ENCODE measurements around the gene CYP4F8. TPM values are rescaled to one million over a fixed set of nuclear protein-coding genes. Genes with fewer than 3 reads are reported as not detected.

The CYP4F8 gene
- total and polyA plus RNA-seq, 9 of the 15 experiments (the other 6 are each of a cell fraction or from before 2014, with no cell fraction given) = not detected

DNA sequence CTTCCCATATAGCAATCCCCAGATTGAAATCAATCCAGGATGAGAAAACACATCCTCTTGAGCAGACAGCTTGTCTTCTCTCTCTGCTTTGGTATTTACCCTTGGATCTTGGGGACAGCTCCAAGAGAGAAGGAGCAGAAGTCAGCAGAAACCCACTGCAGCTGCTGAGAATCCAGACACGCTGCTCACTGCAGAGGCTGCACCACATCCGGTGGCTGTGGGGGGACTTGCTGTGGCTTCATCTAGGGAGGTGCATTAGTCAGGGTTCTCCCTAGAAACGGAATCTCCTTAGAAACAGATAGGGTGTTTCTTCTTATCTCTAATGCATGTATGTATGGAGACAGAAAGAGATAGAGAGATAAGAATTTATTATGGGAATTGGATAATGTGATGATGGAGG, 60.5 kb downstream of the CYP4F8 start:
- no peak overlapping the region for H3K4me2 ChIP-seq (ENCODE audit: insufficient read depth, low read length)
- intact Hi-C loops (cut with micrococcal nuclease) = no loop called here
- no peaks in the 10 kb centered on the region for H3K79me2 ChIP-seq (ENCODE audit: control insufficient read depth, insufficient read depth, low read length)
- TF ChIP-seq CC2D1A (IDR thresholded peaks at IDR 0.05) = no peak
- no peak for TF ChIP-seq PML (IDR thresholded peaks at IDR 0.05; ENCODE audit: low read length)
- TF ChIP-seq, protein P1, sequence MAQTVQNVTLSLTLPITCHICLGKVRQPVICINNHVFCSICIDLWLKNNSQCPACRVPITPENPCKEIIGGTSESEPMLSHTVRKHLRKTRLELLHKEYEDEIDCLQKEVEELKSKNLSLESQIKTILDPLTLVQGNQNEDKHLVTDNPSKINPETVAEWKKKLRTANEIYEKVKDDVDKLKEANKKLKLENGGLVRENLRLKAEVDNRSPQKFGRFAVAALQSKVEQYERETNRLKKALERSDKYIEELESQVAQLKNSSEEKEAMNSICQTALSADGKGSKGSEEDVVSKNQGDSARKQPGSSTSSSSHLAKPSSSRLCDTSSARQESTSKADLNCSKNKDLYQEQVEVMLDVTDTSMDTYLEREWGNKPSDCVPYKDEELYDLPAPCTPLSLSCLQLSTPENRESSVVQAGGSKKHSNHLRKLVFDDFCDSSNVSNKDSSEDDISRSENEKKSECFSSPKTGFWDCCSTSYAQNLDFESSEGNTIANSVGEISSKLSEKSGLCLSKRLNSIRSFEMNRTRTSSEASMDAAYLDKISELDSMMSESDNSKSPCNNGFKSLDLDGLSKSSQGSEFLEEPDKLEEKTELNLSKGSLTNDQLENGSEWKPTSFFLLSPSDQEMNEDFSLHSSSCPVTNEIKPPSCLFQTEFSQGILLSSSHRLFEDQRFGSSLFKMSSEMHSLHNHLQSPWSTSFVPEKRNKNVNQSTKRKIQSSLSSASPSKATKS (CRISPR knock-in tag; IDR thresholded peaks at IDR 0.05) = no peak
- TF ChIP-seq, protein P2, sequence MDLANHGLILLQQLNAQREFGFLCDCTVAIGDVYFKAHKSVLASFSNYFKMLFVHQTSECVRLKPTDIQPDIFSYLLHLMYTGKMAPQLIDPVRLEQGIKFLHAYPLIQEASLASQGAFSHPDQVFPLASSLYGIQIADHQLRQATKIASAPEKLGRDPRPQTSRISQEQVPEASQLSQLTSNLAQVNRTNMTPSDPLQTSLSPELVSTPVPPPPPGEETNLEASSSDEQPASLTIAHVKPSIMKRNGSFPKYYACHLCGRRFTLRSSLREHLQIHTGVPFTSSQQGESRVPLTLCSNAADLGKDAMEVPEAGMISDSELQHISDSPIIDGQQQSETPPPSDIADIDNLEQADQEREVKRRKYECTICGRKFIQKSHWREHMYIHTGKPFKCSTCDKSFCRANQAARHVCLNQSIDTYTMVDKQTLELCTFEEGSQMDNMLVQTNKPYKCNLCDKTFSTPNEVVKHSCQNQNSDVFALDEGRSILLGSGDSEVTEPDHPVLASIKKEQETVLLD (IDR thresholded peaks at IDR 0.05) = no peak
- no peak for TF ChIP-seq TBL1XR1 (IDR thresholded peaks at IDR 0.05; ENCODE audit: low read length in 2 of 2)
- no peak for TF ChIP-seq SMARCC2 (IDR thresholded peaks at IDR 0.05; ENCODE audit: low read depth)
- no peak for TF ChIP-seq ZNF146 (CRISPR knock-in tag; IDR thresholded peaks at IDR 0.05; ENCODE audit: unreplicated experiment)
- TF ChIP-seq ZNF12 (CRISPR knock-in tag; IDR thresholded peaks at IDR 0.05) = no peak
- TF ChIP-seq ZNF224 (CRISPR knock-in tag; IDR thresholded peaks at IDR 0.05) = no peak
- TF ChIP-seq, protein P3, sequence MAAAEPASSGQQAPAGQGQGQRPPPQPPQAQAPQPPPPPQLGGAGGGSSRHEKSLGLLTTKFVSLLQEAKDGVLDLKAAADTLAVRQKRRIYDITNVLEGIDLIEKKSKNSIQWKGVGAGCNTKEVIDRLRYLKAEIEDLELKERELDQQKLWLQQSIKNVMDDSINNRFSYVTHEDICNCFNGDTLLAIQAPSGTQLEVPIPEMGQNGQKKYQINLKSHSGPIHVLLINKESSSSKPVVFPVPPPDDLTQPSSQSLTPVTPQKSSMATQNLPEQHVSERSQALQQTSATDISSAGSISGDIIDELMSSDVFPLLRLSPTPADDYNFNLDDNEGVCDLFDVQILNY (CRISPR knock-in tag; IDR thresholded peaks at IDR 0.05) = no peak
- TF ChIP-seq, protein P4, sequence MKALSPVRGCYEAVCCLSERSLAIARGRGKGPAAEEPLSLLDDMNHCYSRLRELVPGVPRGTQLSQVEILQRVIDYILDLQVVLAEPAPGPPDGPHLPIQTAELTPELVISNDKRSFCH (CRISPR knock-in tag; IDR thresholded peaks at IDR 0.05) = no peak
- TF ChIP-seq, protein P4 (tag; IDR thresholded peaks at IDR 0.05) = no peak
- TF ChIP-seq RBM25 (IDR thresholded peaks at IDR 0.05; ENCODE audit: low read depth, low read length, severe bottlenecking) = no peak
- TF ChIP-seq ETV5 (CRISPR knock-in tag; IDR thresholded peaks at IDR 0.05; ENCODE audit: low read depth) = no peak
- no peak for TF ChIP-seq SRSF1 (IDR thresholded peaks at IDR 0.05; ENCODE audit: low read depth, low read length)
- no peak for TF ChIP-seq ZNF3 (CRISPR knock-in tag; IDR thresholded peaks at IDR 0.05)
- no peak for TF ChIP-seq YBX1 (IDR thresholded peaks at IDR 0.05)
- TF ChIP-seq CREM (IDR thresholded peaks at IDR 0.05; ENCODE audit: low read depth) = no peak
- no peak for TF ChIP-seq TCF3 (CRISPR knock-in tag; IDR thresholded peaks at IDR 0.05)
- no peak for TF ChIP-seq NONO (IDR thresholded peaks at IDR 0.05; ENCODE audit: low read depth in 2 of 2, low read length in 1 of 2)
- no peak for DNase-seq (ENCODE audit: extremely low read depth in 1 of 4, low spot score in 3 of 4)
- H3K9ac ChIP-seq (ENCODE audit: insufficient read depth in 1 of 2, low read depth in 2 of 2, low read length in 2 of 2) = no peak overlapping the region
- ChIA-PET CTCF (ENCODE audit: low intra/inter-chr PET ratio) (no interaction called here), POLR2A (no interaction called here)
- H3K9me3 ChIP-seq (replicated peaks; ENCODE audit: control insufficient read depth, insufficient read depth, low read depth, low read length) = no peaks in the 10 kb centered on the region
- H3K9me1 ChIP-seq (ENCODE audit: control insufficient read depth, insufficient read depth, low read length) = no peaks in the 10 kb centered on the region
- no peaks in the 10 kb centered on the region; a peak in 1 of 5 replicates for H3K27me3 ChIP-seq (ENCODE audit: control insufficient read depth in 2 of 2, insufficient read depth in 2 of 2, low read length in 2 of 2)
- H3K27ac ChIP-seq (ENCODE audit: extremely low read depth, low read depth, low read length) = no peak overlapping the region
- in situ Hi-C loops (cut with MboI) = loop anchor here (5.0 kb wide), 1 partner anchor 102 kb away; no protein-coding TSS in a partner anchor
- 0 out of 2 replicates have a peak, but pooled peaks cover 3% of the 10 kb centered on the region for H4K20me1 ChIP-seq (replicated peaks; ENCODE audit: control insufficient read depth, insufficient read depth, low read length)
- H3K4me1 ChIP-seq (replicated peaks in 1 of 2; ENCODE audit: control insufficient read depth in 2 of 2, insufficient read depth in 2 of 2, low read length in 2 of 2) = peaks cover 0 to 7% of the 10 kb centered on the region in 2 experiments; a peak in 2 of 5 replicates
- FAIRE-seq = no peak
- ATAC-seq = no peak
- WGBS (ENCODE audit: insufficient coverage, low coverage, missing lambda C conversion rate) = 0% methylated on average over 1 of the region's 3 CpGs
- no peak overlapping the region for H3K4me3 ChIP-seq
- H2AFZ ChIP-seq (ENCODE audit: low read depth, low read length) = no peak overlapping the region
- H3K36me3 ChIP-seq (ENCODE audit: control insufficient read depth, insufficient read depth, low read length) = no peaks in the 10 kb centered on the region
- BruUV-seq (replicated peaks) = no TSS peak
